Neural progenitor cell (in vitro differentiated cells): Measurements from ENCODE around the gene CYP3A5.

Experiments used
- EZH2 ChIP-seq: fragments of 200-600 bp; sonication (generic); IDR thresholded peaks from 2 replicates; pipeline ENCODE4 v1.6.1; 2017; ENCODE audit warnings: antibody characterized with exemption, mild to moderate bottlenecking, moderate library complexity
- TF ChIP-seq, protein P1 (sequence below): fragments of 200-600 bp; sonication (generic); IDR thresholded peaks from 2 replicates; pipeline ENCODE4 v1.5.1; 2017; ENCODE audit warnings: antibody characterized with exemption, mild to moderate bottlenecking

DNA sequence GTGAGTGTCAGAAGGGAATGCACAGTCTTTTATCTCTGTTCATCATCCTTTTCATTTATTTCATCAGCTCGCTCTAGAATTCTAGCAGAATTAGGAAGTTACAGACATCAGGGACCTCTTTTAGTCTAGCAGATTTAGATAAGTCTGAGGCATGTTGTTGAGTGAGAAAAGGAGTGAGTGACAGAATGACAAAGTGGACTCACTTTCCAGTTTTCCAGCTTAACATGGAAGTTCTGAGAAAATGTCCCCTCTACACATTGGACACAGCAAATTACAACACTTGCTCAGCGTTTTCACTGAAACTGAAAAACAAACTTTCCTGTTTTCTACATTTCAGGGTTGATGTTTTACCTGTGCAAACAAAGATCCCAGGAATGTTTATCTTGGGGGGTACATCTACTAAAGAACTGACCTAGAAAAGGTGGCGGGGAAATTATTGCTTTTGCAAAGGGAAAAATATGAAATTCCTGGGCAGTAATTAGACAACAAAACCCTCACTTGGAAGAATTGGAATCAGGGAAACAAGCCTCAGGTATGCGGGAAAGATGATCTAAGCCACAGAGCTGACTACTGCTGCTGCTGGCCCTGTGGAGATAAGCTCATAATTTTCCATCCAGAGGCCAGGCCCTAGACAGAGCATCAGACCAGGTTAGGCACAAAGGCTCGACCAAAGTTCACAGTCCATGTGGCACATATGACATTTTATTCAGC lies 14.6 kb upstream of the CYP3A5 start:
- TF ChIP-seq, protein P1, sequence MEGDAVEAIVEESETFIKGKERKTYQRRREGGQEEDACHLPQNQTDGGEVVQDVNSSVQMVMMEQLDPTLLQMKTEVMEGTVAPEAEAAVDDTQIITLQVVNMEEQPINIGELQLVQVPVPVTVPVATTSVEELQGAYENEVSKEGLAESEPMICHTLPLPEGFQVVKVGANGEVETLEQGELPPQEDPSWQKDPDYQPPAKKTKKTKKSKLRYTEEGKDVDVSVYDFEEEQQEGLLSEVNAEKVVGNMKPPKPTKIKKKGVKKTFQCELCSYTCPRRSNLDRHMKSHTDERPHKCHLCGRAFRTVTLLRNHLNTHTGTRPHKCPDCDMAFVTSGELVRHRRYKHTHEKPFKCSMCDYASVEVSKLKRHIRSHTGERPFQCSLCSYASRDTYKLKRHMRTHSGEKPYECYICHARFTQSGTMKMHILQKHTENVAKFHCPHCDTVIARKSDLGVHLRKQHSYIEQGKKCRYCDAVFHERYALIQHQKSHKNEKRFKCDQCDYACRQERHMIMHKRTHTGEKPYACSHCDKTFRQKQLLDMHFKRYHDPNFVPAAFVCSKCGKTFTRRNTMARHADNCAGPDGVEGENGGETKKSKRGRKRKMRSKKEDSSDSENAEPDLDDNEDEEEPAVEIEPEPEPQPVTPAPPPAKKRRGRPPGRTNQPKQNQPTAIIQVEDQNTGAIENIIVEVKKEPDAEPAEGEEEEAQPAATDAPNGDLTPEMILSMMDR = no peak
- no peak for TF ChIP-seq EZH2
